GM19397 (cell line): Measurements from ENCODE around the gene CDKN2AIP.
"Not testable (repeated sequence)": the region's sequence is repeated elsewhere in the genome, so short reads cannot be mapped to it uniquely, and the experiment has no call there.

ENCODE experiments used
- ATAC-seq: cut with Tn5 transposase; IDR thresholded peaks from one replicate; pipeline ENCODE4 v1.9.1; 2021; ENCODE audit warnings: mild to moderate bottlenecking, moderate library complexity; ENCODE audit not compliant: unreplicated experiment

CDKN2AIP gene

GRCh38 chr4:183412821-183413220 is 31.6 kb upstream of the CDKN2AIP start:
- no peak for ATAC-seq

- ATAC-seq: no peak
Measured at GRCh38 chr4:183413234-183414200, 30.9 kb upstream of the CDKN2AIP start.

DNA sequence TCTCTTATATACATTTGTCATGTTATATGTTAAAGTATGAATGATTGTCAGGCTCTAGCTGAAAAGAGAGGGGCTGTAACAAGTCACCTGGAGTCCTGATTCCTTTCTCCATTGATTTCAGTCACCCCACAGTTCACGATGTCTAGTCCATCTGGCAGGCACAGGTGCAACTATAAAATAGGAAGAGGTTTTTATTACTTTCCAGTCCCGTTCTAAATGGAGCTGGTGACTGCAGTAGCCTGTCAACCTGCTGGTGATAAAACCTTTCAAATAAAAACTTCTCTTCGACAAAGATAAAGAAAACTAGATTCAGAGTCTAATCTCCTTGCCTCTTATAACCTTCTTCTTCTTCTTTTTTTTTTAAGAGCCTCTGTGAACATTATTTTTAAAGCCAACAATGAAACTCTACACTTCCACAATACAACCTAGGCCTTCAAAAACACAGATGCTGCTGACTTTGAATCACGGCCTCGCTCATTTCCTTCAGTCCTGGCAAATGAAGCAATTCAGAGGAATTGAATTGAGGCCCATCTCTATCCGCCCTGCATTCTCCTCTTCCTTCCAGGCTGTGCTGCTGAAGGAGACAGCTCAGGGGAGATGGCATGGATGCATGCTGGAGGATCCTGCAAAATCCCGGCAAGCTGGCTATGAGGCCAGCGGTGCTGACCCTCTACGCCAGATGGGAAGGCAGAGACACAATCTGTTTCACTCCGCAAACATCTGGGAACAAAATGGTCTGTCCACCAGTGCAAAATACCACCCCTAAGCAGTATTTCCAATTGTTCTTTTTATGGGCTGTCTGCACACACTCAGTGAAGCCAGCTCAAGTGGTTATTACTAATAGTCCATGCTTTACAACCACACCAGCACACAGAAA is 27.3 kb upstream of the CDKN2AIP start:
- no peak for ATAC-seq

- no peak for ATAC-seq
Measured at GRCh38 chr4:183422962-183423631, 21.3 kb upstream of the CDKN2AIP start.

DNA sequence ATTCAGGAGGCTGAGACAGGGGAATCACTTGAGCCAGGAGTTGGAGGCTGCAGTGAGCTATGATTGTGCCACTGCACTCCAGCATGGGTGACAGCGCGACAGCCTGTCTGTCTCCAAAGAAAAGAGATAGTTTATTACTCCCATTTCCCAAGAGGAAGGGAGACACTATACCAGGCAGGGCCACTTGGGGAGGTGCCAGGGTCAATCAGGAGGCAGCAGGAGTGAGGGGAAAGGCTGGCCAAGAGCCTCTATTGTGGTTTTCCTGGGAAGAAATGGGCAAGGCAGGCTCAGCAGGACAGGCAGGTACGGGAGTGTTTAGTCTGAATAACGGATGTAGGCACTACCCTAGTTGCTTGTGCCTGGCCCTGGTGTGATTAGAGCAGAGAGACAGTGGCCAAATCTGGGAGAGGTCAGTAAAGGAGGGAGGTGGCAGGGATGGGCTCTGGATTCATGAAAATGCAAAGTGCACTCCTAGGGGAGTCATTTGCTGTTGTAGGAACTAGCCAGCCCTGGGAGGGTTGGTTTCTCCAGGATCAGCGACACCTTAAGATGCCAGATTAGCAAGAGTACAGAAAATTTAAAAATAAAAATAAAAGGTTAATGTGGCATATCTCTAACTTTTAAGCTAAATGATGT is 20.2 kb upstream of the CDKN2AIP start:
- no peak for ATAC-seq

- ATAC-seq: no peak
Measured at GRCh38 chr4:183426507-183426906, 17.9 kb upstream of the CDKN2AIP start.

DNA sequence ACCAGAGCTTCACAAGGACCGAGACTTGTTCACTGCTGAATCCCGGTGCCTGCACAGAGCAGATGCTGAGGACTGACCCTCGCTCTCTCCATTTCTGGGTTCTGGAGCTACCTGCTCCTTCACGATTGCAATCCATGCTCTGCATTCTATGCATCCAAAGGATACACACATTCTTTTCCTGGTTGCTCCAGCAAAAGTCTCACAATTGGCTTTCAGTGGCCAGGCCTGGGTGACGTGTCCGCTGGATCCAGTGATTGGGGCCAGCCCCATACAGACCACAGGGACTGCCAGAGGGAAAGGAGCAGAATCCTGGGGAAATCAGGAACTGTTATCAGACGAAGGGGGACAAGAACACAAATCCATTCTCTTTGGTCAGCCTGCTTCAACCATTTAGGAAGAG is 14.9 kb upstream of the CDKN2AIP start:
- ATAC-seq: no peak

GRCh38 chr4:183430317-183430993 is 14.0 kb upstream of the CDKN2AIP start:
- no peak for ATAC-seq

DNA sequence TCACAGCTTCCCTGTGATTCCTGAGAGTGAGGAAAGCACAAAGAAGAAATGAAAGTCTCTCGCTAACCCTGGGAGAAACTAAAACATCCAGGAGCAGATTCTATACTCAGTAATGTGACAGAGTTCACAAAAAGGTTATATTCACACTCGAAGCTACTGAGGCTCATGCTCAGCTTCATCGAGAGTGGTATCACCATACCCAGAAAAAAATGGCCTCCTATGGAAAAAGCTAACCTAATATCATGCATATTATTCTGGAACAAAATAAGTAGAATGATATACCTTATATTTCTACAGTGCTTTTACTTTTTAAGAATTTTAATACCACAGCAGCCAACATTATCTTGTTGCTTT is 13.5 kb upstream of the CDKN2AIP start:
- no peak for ATAC-seq

DNA sequence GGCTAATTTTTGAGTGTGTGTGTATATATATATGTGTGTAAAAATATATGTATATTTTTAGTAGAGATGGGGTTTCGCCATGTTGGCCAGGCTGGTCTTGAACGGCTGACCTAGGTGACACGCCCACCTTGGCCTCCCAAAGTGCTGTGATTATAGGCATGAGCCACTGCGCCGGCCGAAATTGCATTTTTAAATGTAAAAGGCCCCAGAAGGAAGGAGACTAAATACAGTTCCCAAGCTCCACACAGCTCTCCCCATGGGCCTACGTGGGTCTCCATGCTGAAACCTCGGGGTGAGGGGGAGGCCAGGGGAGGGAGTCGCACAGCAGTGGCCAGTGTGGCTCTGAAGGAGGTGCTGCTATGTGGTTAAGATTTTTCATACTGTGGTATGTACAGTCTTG is 12.8 kb upstream of the CDKN2AIP start:
- no peak for ATAC-seq

GRCh38 chr4:183433183-183433582 is 11.3 kb upstream of the CDKN2AIP start:
- not testable (repeated sequence) for ATAC-seq

GRCh38 chr4:183434264-183434663 is 10.2 kb upstream of the CDKN2AIP start:
- ATAC-seq: no peak

GRCh38 chr4:183434666-183435190 is 9.7 kb upstream of the CDKN2AIP start:
- no peak for ATAC-seq

- ATAC-seq: no peak
Measured at GRCh38 chr4:183435803-183436202, 8.6 kb upstream of the CDKN2AIP start.

DNA sequence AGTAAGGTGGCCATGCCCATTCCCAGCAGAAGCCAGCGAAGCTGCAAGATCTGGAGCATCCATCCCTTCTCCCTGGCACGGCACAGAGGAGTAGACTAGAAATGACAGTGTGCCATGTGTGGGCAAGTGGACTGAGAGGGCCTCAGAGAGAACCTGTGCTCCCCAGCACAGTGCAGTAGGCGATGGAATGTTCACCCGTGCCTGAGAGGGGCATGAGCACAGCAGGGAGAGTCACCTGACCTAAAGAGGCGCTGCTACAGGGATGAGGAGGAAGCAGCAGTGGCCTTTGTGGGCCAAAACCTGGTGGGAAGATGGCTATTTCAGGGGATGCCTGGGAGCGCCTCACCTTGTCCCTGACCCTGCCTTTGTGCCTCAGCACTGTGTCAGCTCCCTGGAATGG is 8.0 kb upstream of the CDKN2AIP start:
- ATAC-seq: no peak

DNA sequence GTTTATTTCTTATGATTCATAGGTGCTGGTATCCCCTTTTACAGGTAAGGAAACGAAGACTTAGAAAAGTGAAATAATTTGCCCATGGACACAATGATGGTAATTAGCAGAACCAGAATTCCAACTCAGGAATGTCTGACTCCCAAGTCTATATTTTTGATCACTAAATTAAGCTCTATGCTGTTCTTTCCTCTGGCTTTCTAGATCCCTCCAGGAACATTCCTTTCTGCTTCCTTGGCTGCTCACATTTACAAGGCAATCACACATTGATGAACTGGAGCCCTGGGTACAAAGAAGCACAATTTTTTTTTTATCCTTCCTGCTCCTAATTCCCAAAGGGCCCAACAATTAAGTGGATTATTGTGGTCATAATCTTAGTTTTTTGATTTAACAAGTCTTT is 7.0 kb upstream of the CDKN2AIP start:
- ATAC-seq: no peak

DNA sequence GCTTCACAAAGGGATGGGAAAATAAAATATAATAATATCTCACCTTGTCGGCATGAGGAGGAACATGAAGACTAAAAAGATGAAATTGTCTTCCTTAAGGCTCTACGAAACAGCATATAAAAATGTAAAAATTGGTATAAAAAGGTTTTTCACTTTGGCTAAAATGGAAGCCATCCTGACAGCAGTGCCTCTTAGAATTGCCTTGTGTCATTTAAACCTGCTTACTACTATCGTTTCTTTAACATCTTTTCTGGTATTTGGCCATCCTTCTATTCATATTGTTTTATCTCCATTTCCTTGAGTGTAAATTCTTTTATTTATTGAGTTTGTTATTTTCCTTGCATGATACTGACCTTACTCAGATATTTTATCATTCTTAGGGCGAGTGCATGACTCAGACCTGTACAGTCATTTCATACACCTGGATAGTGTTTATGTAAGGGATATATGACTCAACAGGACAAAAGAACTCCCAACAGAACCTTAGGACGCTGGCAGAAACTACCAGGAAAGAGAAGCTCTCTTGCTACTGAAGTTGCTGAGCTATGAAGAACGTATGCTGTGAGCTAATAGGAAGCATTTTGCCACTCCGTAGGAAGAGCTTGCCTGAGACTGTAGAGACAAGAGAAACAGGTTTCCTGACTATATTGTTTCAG is 5.8 kb upstream of the CDKN2AIP start:
- ATAC-seq: no peak

- no peak for ATAC-seq
Measured at GRCh38 chr4:183441276-183441675, 3.2 kb upstream of the CDKN2AIP start.

GRCh38 chr4:183443655-183444213 is 702 bp upstream of the CDKN2AIP start:
- ATAC-seq: no peak
